Epidermal melanocyte (primary cell): Measurements from ENCODE around the gene CD52.

Experiments
- DNase-seq: peaks from one replicate; pipeline ENCODE4 v3.0.0; 2011; ENCODE audit warnings: low spot score; ENCODE audit not compliant: insufficient read length

The CD52 gene, protein sequence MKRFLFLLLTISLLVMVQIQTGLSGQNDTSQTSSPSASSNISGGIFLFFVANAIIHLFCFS

GRCh38 chr1:26317612-26318337, at the start of gene CD52:
CD52 (plus strand) TSS chr1:26317958; CDS start chr1:26318018, 60 bp downstream.
- DNase-seq, result no peak

DNA sequence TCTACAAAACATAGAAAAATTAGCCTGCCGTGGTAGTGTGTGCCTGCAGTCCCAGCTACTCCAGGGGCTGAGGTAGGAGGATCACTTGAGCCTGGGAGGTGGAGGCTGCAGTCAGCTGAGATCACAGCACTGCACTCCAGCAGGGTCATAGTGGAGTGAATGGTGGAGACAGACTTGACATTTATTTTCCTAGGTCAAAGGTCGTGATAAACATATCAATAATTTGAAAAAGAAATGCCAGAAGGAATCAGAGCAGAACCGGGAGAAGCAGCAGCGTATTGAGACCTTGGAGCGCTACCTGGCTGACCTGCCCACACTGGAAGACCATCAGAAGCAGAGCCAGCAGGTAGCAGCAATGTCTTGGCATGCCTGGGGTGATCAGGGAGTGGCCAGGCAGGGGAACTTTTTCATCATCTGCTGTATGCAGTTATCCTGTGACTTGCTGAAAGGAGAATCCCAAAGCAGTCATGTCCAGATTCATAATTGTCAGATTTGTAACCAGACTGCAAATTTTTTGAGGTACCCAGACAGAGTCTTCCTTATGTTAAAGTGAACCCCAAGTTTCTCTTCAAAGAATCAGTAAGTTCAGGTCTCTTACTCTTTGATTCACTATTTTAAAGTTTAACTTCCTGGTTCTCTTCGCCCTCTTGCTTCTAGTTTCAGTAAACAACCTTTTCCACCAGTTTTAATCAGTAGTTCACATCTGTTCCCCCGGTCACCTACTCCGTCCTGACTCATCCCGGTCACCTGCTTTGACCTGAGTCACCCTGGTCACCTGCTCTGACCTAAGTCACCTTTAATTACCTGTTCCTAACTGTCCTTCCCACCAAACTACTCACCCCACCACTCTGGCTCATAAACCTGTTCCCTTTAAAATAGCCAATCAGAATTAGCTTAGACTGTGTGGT, 49.2 kb upstream of the CD52 start:
- no peak for DNase-seq

GRCh38 chr1:26269198-26269550, 48.6 kb upstream of the CD52 start:
- no peak for DNase-seq

GRCh38 chr1:26274801-26275425, 42.8 kb upstream of the CD52 start:
- DNase-seq, result no peak

GRCh38 chr1:26275580-26276431, 42.0 kb upstream of the CD52 start:
- peak; percentile 72 for DNase-seq

DNA sequence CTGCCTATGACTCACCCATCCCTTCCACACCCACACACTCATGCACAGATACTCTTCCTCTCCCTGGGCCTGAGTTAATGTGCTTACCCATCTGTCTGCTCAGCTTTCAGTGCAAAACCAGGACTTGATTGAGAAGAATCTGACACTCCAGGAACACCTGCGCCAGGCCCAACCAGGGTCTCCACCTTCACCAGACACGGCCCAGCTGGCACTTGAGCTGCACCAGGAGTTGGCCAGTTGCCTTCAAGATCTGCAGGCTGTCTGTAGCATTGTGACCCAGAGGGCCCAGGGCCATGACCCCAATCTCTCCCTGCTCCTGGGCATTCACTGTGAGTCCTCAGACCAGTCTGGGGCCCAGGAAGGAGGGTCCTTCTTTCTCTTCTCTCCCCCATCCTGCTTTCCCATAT, 41.3 kb upstream of the CD52 start:
- no peak for DNase-seq

GRCh38 chr1:26277261-26277661, 40.5 kb upstream of the CD52 start:
- no peak for DNase-seq

DNA sequence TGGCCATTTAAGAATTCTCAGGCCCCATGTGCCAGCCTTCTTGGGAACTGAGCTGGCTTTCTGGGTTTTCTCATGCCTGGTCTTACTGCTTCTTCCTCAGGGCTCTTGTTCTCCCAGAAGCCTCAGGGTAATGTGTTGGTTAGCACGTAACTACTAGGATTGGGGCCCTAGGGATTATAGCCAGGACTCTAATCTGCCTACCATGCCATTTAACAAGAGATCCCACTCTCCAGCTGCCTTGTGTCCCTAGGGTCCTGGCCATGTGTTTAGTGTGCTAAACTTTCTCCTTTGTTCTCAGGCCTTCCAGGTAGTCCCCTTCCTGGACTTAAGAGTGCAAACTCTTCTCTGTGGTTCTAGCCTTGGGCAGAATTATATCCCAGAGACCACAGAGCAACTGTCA, 40.0 kb upstream of the CD52 start:
- DNase-seq, result no peak

DNA sequence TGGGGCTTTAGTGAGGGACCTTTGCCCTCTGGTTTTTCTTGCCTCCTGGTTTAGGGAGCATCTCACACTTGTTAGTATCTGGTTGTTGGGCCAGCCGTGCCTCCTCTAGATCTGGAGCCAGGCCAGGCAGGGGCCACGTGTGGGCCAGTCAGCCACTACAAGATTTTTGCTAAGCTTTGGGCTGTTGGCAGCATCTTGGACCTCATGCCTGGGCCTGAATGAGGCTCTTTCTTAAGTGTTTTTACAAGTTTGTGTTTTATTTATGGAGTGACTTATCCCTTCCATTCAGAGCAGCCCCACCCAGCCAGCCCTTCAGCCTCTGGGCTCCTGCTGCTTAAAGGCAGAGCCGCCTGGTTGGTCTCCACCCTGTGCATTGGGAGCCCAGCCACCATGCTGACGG, 39.5 kb upstream of the CD52 start:
- DNase-seq, result peak; percentile 89

DNA sequence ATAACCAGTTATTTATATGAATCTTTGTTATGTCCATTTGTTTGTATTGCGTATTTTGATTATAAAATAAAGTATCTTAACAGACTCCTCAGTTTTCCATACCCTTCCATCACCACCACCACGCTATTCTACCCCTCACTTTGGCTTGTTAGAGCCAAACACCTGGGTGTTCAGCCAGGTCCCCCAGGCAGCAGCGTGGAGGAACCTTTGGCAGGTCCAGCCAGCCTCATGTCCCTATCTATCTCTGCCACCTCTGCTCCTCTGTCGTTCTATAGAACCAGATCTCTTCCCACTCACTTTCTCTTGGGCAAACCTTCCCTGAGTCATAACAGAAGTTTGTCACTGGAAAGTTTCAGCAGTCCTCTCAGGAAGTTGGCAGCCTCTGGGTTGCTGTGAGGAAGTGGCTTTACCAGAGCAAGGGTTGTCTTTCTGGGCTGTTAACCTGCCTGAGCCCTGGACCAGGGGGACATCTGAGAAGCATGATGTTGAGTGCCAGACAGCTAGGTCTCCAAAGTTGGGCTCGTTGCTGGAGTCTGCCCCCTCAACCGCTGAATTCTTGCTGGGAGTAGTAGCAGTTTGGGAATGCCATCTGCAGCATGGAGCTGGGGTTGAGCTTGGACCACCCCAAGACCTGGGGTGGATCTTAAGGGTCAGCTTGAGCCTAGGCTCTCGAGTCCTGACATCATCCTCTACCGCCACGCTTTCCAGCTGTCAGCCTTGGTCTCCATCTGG, 38.9 kb upstream of the CD52 start:
- no peak for DNase-seq

- peak; percentile 81 for DNase-seq
Observed at GRCh38 chr1:26279456-26280332, 38.1 kb upstream of the CD52 start, which contains the start of gene SH3BGRL3. SH3BGRL3 (plus strand) TSS chr1:26280086; CDS start chr1:26280156, 70 bp downstream.

- DNase-seq, result no peak
Observed at GRCh38 chr1:26280333-26281042, 37.3 kb upstream of the CD52 start.

- DNase-seq, result no peak
Observed at GRCh38 chr1:26281091-26281958, 36.4 kb upstream of the CD52 start.

GRCh38 chr1:26281971-26282370, 35.8 kb upstream of the CD52 start:
- DNase-seq, result no peak

DNA sequence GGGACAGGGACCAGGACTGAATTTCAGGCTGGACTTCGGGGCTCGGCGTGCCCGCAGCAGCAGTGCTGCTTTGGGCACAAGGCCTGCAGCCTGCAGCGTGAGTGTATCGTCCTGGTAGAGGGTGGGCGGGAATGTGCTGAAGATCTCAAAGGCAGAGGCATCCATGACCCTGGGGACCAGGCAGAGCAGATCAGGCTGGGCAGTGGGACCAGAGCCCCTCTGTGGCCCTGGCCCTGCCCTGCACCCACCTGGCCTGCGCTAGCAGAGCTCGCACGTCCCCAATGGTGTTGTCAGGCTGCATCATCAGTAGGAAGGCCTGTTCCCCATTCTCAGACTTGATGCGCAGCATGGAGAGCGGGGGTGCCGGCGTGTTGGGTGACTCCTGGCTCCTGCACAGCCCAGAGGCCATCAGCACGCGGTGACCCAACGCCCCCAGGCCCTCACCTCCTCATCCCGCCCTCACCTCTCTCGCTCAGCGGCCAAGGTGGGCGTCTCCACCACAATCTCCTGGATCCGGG, 35.3 kb upstream of the CD52 start:
- no peak for DNase-seq

DNA sequence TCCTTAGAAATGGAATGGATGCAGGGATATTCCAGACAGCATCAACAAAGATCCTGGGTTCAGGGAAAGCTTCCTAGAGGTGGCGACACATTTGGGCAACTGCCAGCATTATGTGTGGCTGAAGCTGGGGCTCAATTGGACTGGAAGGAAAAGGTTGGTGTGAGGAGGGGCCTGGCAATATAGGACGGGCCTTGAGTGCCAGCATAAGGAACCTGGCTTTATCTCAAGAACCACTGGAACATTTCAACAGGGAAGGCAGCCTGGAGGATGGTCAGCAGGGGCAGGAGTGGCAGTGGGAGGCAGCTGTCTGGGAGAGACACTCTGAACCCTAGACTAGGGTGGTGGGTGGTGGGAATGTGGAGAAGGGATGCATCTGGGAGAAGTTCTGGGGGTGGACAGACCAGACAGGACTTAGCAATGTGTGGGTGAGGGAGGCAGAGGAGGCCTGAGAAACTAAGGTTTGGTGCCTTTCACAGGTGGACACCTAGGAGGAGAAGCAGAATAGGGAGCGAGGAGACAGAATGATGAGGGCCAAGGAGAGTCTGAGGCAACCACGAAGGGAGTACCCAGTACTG, 34.4 kb upstream of the CD52 start:
- DNase-seq, result no peak
